Stomach (tissue), 9 donors: ENCODE data around the gene ATXN1. TPM values are rescaled to one million over a fixed set of nuclear protein-coding genes. Genes with fewer than 3 reads are reported as not detected.

ENCODE experiments used
- DNase-seq, 2 donors: peaks; one replicate each; pipeline versions ENCODE4 v3.0.0 to v3.0.0-alpha.2; 2013 to 2019
- H3K27ac ChIP-seq, 5 donors: fragments of 200-600 bp in 4 of 5; sonication (generic) in 4 of 5; one replicate each; pipeline ENCODE4 v1.5.1; 2013 to 2019; ENCODE audit warnings: mild to moderate bottlenecking in 1 of 5, moderate library complexity in 1 of 5
- H3K27me3 ChIP-seq, 3 donors: fragments of 200-600 bp; sonication (generic); one replicate each; pipeline ENCODE4 v1.5.1; 2017 to 2019; ENCODE audit warnings: mixed run types in 1 of 3
- H3K36me3 ChIP-seq, 4 donors: fragments of 200-600 bp; sonication (generic); 1 replicate in 3 of 4; 2 replicates in 1 of 4; pipeline ENCODE4 v1.5.1; 2016 to 2019
- H3K4me1 ChIP-seq, 4 donors: fragments of 200-600 bp; sonication (generic); one replicate each; pipeline ENCODE4 v1.5.1; 2016 to 2019
- H3K4me3 ChIP-seq, 4 donors: fragments of 200-600 bp; sonication (generic) in 3 of 4; one replicate each; pipeline ENCODE4 v1.5.1; 2016 to 2019; ENCODE audit warnings: mild to moderate bottlenecking in 1 of 4
- H3K9me3 ChIP-seq, 4 donors: fragments of 200-600 bp; sonication (generic); one replicate each; pipeline ENCODE4 v1.5.1; 2016 to 2019
- EP300 ChIP-seq: sonication (generic); formaldehyde crosslinking; IDR thresholded peaks from one replicate; pipeline ENCODE4 v1.6.1; 2017; ENCODE audit warnings: antibody characterized with exemption
- POLR2A ChIP-seq, 4 donors: fragments of 450-650 bp; IDR thresholded peaks; one replicate each; pipeline ENCODE4 v1.6.1; 2016; ENCODE audit warnings: antibody characterized with exemption in 4 of 4, control low read depth in 2 of 4, mild to moderate bottlenecking in 1 of 4, moderate library complexity in 1 of 4
- POLR2AphosphoS5 ChIP-seq, 3 donors: sonication (generic); formaldehyde crosslinking; IDR thresholded peaks; one replicate each; pipeline ENCODE4 v1.6.1; 2016; ENCODE audit warnings: antibody characterized with exemption in 3 of 3
- WGBS, 5 donors: extraction: QIAGEN DNeasy Blood & Tissue Kit in 3 of 5; methylation state at CpG; one replicate each; pipeline versions ENCODE4 v1.1.5 to v1.1.7; 2013 to 2018; 5-methylcytosine and 5-hydroxymethylcytosine counted together
- intact Hi-C: fragments of 100-400 bp; cut with DNase I; formaldehyde crosslinking; loops from one replicate; pipeline ENCODE4 v1.15.1; 2023; ENCODE audit warnings: low total_unique reads
- polyA plus RNA-seq, 3 donors: library from polyadenylated mRNA; stranded (reverse); fragments of 200-250 nt; gene quantifications; one replicate each; pipeline ENCODE4 v1.2.3, GENCODE V29; 2013
- total RNA-seq, 5 donors: library from RNA; depleted of rRNA; stranded (reverse); fragments of >200 nt; gene quantifications; one replicate each; pipeline versions ENCODE4 v1.1.0 to v1.2.3, GENCODE V29; 2014 to 2016
- TF ChIP-seq, protein P1 (sequence below), 7 experiments: fragments of 450-650 bp in 4 of 7; fragments of 200-600 bp in 3 of 7; sonication (generic) in 3 of 7; IDR thresholded peaks; one replicate each; pipeline ENCODE4 v1.5.1; 2016 to 2019; ENCODE audit warnings: antibody characterized with exemption in 7 of 7, control low read depth in 2 of 7, mild to moderate bottlenecking in 1 of 7
- donor health status: healthy with polysubstance abuse.
- donor health status: Bipolar disorder and iron deficiency.
- donor health status: healthy.

The ATXN1 gene
- total and polyA plus RNA-seq, 8 donors = 5.2 to 106 (median 39.0) TPM

GRCh38 chr6:16782278-16782677 lies 21.0 kb upstream of the ATXN1 start:
- 82 to 85% (median 84%) methylated on average over 4 of the region's 4 CpGs for WGBS, 5 donors
- Histone ChIP-seq H3K9me3 (no peaks in the 10 kb centered on the region), H3K27ac (no peak overlapping the region), H3K4me3 (no peak overlapping the region), H3K27me3 (no peaks in the 10 kb centered on the region), H3K36me3 (no peaks in the 10 kb centered on the region), H3K4me1 (no peaks in the 10 kb centered on the region)
- intact Hi-C loops = no loop called here
- no peak for DNase-seq
- TF ChIP-seq EP300 (no peak), POLR2A (IDR thresholded peaks at IDR 0.05) (no peak), POLR2AphosphoS5 (IDR thresholded peaks at IDR 0.05) (no peak)
- TF ChIP-seq, protein P1, sequence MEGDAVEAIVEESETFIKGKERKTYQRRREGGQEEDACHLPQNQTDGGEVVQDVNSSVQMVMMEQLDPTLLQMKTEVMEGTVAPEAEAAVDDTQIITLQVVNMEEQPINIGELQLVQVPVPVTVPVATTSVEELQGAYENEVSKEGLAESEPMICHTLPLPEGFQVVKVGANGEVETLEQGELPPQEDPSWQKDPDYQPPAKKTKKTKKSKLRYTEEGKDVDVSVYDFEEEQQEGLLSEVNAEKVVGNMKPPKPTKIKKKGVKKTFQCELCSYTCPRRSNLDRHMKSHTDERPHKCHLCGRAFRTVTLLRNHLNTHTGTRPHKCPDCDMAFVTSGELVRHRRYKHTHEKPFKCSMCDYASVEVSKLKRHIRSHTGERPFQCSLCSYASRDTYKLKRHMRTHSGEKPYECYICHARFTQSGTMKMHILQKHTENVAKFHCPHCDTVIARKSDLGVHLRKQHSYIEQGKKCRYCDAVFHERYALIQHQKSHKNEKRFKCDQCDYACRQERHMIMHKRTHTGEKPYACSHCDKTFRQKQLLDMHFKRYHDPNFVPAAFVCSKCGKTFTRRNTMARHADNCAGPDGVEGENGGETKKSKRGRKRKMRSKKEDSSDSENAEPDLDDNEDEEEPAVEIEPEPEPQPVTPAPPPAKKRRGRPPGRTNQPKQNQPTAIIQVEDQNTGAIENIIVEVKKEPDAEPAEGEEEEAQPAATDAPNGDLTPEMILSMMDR (IDR thresholded peaks at IDR 0.05) = no peak

DNA sequence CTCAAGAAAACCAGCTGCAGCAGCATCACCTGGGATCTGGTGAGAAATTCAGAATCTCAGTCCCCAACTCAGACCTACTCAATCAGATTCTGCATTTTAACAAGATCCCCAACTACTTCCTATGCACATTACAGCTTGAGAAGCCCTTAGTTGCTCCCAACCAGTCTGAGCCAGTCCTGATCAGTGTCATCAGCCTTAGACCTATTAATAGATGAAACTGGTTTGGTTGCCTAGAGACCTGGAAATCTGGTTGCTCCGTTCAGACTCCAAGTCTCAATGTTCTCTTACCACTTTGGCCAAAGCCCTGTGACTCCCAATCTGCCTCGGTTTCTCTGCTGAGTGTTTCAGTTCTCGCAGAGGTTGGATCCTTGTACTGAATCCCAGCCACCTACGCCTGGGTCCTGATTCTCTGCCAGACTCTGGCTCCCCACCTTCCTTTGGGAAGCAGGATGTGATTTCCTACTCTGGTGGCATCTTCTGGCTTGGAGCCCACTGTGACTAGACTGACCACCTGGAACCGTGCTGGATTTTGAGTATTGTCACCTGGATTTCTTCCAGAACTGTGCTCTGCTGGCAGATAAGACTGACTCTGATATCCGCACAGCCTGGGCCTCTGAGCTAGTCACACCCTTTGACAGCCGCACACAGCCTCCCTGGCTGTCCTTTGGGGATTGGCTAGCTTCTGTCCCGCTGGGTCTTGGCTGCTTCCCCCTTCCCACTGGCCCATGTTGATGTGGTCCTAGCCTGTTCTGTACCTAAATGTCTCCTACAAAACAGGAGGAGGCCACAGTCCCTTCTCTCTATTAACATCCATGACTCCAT lies 20.3 kb upstream of the ATXN1 start:
- Histone ChIP-seq H3K27ac (no peak overlapping the region), H3K9me3 (no peaks in the 10 kb centered on the region), H3K4me3 (no peak overlapping the region), H3K36me3 (no peaks in the 10 kb centered on the region), H3K27me3 (no peaks in the 10 kb centered on the region), H3K4me1 (no peaks in the 10 kb centered on the region)
- DNase-seq = peak in 1 of 2 donors; percentile 62
- 59 to 70% (median 65%) methylated on average over 7 to 8 of the region's 8 CpGs for WGBS, 5 donors
- TF ChIP-seq POLR2A (IDR thresholded peaks at IDR 0.05) (no peak), EP300 (no peak), POLR2AphosphoS5 (IDR thresholded peaks at IDR 0.05) (no peak)
- TF ChIP-seq, protein P1 (IDR thresholded peaks at IDR 0.05) = no peak
- intact Hi-C loops = no loop called here

DNA sequence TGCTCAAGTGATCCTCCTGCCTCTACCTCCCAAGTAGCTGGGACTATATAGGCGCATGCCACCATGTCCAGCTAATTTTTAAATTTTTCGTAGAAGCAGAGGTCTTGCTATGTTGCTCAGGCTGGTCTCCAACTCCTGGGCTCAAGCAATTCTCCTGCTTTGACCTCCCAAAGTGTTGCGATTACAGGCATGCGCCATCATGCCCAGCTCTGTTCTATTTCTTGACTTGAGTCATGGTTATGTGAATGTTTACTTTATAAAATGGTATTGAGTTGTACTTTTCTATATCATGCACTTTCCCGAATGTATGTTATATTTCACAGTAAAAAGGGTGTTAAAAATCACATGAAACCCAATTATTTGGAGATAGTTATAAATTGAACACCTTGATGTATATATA lies 17.3 kb upstream of the ATXN1 start:
- Histone ChIP-seq H3K36me3 (no peaks in the 10 kb centered on the region), H3K27me3 (no peaks in the 10 kb centered on the region), H3K4me3 (no peak overlapping the region), H3K27ac (no peak overlapping the region), H3K9me3 (no peaks in the 10 kb centered on the region), H3K4me1 (no peaks in the 10 kb centered on the region)
- DNase-seq = no peak
- WGBS, 5 donors = 89 to 98% (median 95%) methylated on average over 5 of the region's 5 CpGs
- TF ChIP-seq, protein P1 (IDR thresholded peaks at IDR 0.05) = no peak
- TF ChIP-seq POLR2AphosphoS5 (IDR thresholded peaks at IDR 0.05) (no peak), EP300 (no peak), POLR2A (IDR thresholded peaks at IDR 0.05) (no peak)
- intact Hi-C loops = loop anchor here (10.0 kb wide), 1 partner anchor 444 kb away; no protein-coding TSS in a partner anchor

DNA sequence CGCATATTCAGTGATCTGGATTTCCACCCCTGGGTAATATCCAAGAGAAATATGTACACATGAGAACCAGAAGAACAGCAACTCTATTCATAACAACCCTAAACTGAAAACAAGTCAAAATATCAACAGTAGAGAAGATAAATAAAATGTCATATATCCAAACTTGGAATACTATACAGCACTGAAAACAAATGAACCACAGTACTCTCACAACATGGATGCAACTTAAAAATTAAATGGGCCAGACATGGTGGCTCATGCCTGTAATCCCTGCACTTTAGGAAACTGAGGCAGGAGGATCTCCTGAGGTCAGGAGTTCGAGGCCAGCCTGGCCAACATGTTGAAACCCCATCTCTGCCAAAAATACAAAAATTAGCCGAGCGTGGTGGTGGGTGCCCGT lies 16.5 kb upstream of the ATXN1 start:
- Histone ChIP-seq H3K27ac (no peak overlapping the region), H3K27me3 (no peaks in the 10 kb centered on the region), H3K36me3 (no peaks in the 10 kb centered on the region), H3K4me3 (no peak overlapping the region), H3K4me1 (no peaks in the 10 kb centered on the region), H3K9me3 (no peaks in the 10 kb centered on the region)
- WGBS, 5 donors = 95 to 98% (median 96%) methylated on average over 5 of the region's 5 CpGs
- intact Hi-C loops = loop anchor here (10.0 kb wide), 1 partner anchor 443 kb away; no protein-coding TSS in a partner anchor
- TF ChIP-seq EP300 = no peak
- no peak for TF ChIP-seq POLR2A (IDR thresholded peaks at IDR 0.05)
- DNase-seq = no peak
